HEK293 (cell line): ENCODE measurements around the gene ZCCHC7.

Experiments used
- CTCF ChIA-PET: fragments of 350-600 bp; formaldehyde crosslinking; extraction: SDS; loops from one replicate; lab custom pipeline; 2021; ENCODE audit warnings: antibody characterized with exemption; lab: Yijun Ruan, JAX
- POLR2A ChIA-PET: fragments of 300-600 bp; formaldehyde crosslinking; extraction: SDS; loops from one replicate; lab custom pipeline; 2020; ENCODE audit warnings: antibody characterized with exemption, inconsistent platforms; lab: Yijun Ruan, JAX
- H3K27ac ChIP-seq: fragments of 200-500 bp; sonication (Bioruptor generic); 2 replicates; pipeline ENCODE4 v1.5.1; 2014; ENCODE audit warnings: low read depth, low read length, control low read depth, inconsistent platforms; ENCODE audit errors: extremely low read depth
- H3K36me3 ChIP-seq, 2 experiments: fragments of 200-500 bp in 1 of 2; sonication (Bioruptor generic) in 1 of 2; 1 replicate in 1 of 2; 2 replicates in 1 of 2; pipeline ENCODE4 v1.5.1; 2014 to 2017; ENCODE audit warnings: inconsistent platforms in 2 of 2, low read length in 2 of 2; ENCODE audit not compliant: control insufficient read depth in 2 of 2, insufficient read depth in 1 of 2
- H3K4me1 ChIP-seq: fragments of 200-500 bp; sonication (Bioruptor generic); 2 replicates; pipeline ENCODE4 v1.5.1; 2014; ENCODE audit warnings: mild to moderate bottlenecking, low read length, inconsistent platforms; ENCODE audit not compliant: control insufficient read depth, insufficient read depth
- H3K4me3 ChIP-seq: 2 replicates; pipeline ENCODE4 v1.5.1; 2011; ENCODE audit warnings: low read depth, mild to moderate bottlenecking, control low read depth, low read length, moderate library complexity
- H3K9me3 ChIP-seq: fragments of 200-500 bp; sonication (Bioruptor generic); 2 replicates; pipeline ENCODE4 v1.5.1; 2014; ENCODE audit warnings: low read depth, low read length, inconsistent platforms; ENCODE audit not compliant: control insufficient read depth, insufficient read depth
- BCL11B ChIP-seq: fragments of 450-650 bp; formaldehyde crosslinking; IDR thresholded peaks from 2 replicates; pipeline ENCODE4 v1.5.1; 2016; ENCODE audit warnings: low read depth, missing biosample characterization, missing genetic modification characterization
- GLIS2 ChIP-seq: fragments of 450-650 bp; formaldehyde crosslinking; IDR thresholded peaks from 2 replicates; pipeline ENCODE4 v1.5.1; 2016; ENCODE audit warnings: missing biosample characterization, missing genetic modification characterization
- KLF1 ChIP-seq: fragments of 450-650 bp; formaldehyde crosslinking; IDR thresholded peaks from 2 replicates; pipeline ENCODE4 v1.5.1; 2016; ENCODE audit warnings: missing biosample characterization, missing genetic modification characterization
- MEIS1 ChIP-seq: sonication (generic); formaldehyde crosslinking; IDR thresholded peaks from 2 replicates; pipeline ENCODE4 v1.8.1; 2022; ENCODE audit warnings: missing genetic modification reagents, mild to moderate bottlenecking, borderline replicate concordance
- PATZ1 ChIP-seq: fragments of 450-650 bp; formaldehyde crosslinking; IDR thresholded peaks from 2 replicates; pipeline ENCODE4 v1.5.1; 2016; ENCODE audit warnings: missing biosample characterization, missing genetic modification characterization
- REST ChIP-seq: fragments of 450-650 bp; formaldehyde crosslinking; IDR thresholded peaks from 2 replicates; pipeline ENCODE4 v1.5.1; 2016; ENCODE audit warnings: missing biosample characterization, missing genetic modification characterization
- ZBTB21 ChIP-seq: fragments of 450-650 bp; formaldehyde crosslinking; IDR thresholded peaks from 2 replicates; pipeline ENCODE4 v1.5.1; 2017; ENCODE audit warnings: missing biosample characterization, missing genetic modification characterization
- ZBTB48 ChIP-seq: fragments of 450-650 bp; formaldehyde crosslinking; IDR thresholded peaks from 2 replicates; pipeline ENCODE4 v1.5.1; 2016; ENCODE audit warnings: missing biosample characterization, missing genetic modification characterization
- ZNF202 ChIP-seq: fragments of 450-650 bp; formaldehyde crosslinking; IDR thresholded peaks from 2 replicates; pipeline ENCODE4 v1.5.1; 2016; ENCODE audit warnings: missing biosample characterization, missing genetic modification characterization, borderline replicate concordance
- ZNF23 ChIP-seq: fragments of 450-650 bp; formaldehyde crosslinking; IDR thresholded peaks from 2 replicates; pipeline ENCODE4 v1.5.1; 2016; ENCODE audit warnings: missing biosample characterization, missing genetic modification characterization, borderline replicate concordance
- ZNF239 ChIP-seq: fragments of 450-650 bp; formaldehyde crosslinking; IDR thresholded peaks from 2 replicates; pipeline ENCODE4 v1.5.1; 2016; ENCODE audit warnings: missing biosample characterization, missing genetic modification characterization
- ZNF341 ChIP-seq: fragments of 450-650 bp; formaldehyde crosslinking; IDR thresholded peaks from 2 replicates; pipeline ENCODE4; 2016; ENCODE audit warnings: low read depth, missing biosample characterization, missing genetic modification characterization
- ZNF404 ChIP-seq: fragments of 450-650 bp; formaldehyde crosslinking; IDR thresholded peaks from 2 replicates; pipeline ENCODE4 v1.5.1; 2017; ENCODE audit warnings: missing biosample characterization, missing genetic modification characterization
- ZNF426 ChIP-seq: fragments of 450-650 bp; formaldehyde crosslinking; IDR thresholded peaks from 2 replicates; pipeline ENCODE4 v1.5.1; 2017; ENCODE audit warnings: missing biosample characterization, missing genetic modification characterization, mild to moderate bottlenecking, inconsistent platforms, moderate library complexity
- ZNF473 ChIP-seq: fragments of 450-650 bp; formaldehyde crosslinking; IDR thresholded peaks from 2 replicates; pipeline ENCODE4 v1.5.1; 2017; ENCODE audit warnings: missing biosample characterization, missing genetic modification characterization
- ZNF624 ChIP-seq: fragments of 450-650 bp; formaldehyde crosslinking; IDR thresholded peaks from 2 replicates; pipeline ENCODE4 v1.5.1; 2017; ENCODE audit warnings: missing biosample characterization, missing genetic modification characterization
- ZNF776 ChIP-seq: fragments of 450-650 bp; formaldehyde crosslinking; IDR thresholded peaks from 2 replicates; pipeline ENCODE4 v1.5.0; 2017; ENCODE audit warnings: missing biosample characterization, missing genetic modification characterization, borderline replicate concordance
- ZSCAN16 ChIP-seq: fragments of 450-650 bp; formaldehyde crosslinking; IDR thresholded peaks from 2 replicates; pipeline ENCODE4 v1.5.1; 2016; ENCODE audit warnings: missing biosample characterization, missing genetic modification characterization
- ZSCAN18 ChIP-seq: fragments of 450-650 bp; formaldehyde crosslinking; IDR thresholded peaks from 2 replicates; pipeline ENCODE4 v1.5.1; 2016; ENCODE audit warnings: missing biosample characterization, missing genetic modification characterization
- TF ChIP-seq, protein P1 (sequence below): fragments of 450-650 bp; formaldehyde crosslinking; IDR thresholded peaks from 2 replicates; pipeline ENCODE4 v1.5.1; 2016; ENCODE audit warnings: missing biosample characterization, missing genetic modification characterization, low read depth

ZCCHC7 gene

DNA sequence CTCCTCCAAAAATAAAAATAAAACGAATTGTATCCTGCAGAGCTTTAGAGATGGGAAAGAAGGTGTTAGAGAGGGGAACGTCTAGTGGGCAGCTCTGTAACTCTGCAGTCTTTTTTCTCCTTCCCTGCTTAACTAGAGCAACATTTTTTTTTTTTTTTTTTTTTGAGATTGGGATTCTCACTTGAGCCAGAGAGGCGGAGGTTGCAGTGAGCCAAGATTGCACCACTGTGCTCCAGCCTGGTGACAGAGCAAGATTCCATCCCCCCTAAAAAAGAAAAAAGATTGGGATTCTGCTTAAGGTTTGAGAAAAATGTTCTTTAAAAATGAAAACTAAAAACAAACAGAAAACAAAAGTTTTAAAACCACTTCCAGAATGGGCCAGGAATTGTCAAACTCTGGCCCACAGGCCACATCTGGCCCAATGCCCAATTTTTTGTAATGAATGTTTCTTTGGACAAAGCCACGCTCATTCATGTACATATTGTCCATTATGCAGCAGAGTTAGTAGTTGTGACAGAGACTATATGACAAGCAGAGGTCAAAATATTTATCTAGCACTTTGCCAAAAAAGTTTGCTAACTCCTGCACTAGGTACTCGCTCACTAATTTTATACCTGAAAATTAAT is 98.5 kb downstream of the ZCCHC7 start:
- Histone ChIP-seq H3K27ac (no peak overlapping the region), H3K4me1 (0 out of 2 replicates have a peak, but pooled peaks cover 5% of the 10 kb centered on the region), H3K4me3 (no peak overlapping the region), H3K9me3 (no peaks in the 10 kb centered on the region), H3K36me3 (no peaks in the 10 kb centered on the region)
- ChIA-PET CTCF (interaction anchor here (0.6 kb wide), 1 partner anchor 28 kb away, joined by 4 read pairs; no protein-coding TSS in a partner anchor), POLR2A (no interaction called here)
- TF ChIP-seq ZNF624 (tag by site-specific recombination) (no peak), ZNF473 (no peak), GLIS2 (tag by site-specific recombination) (no peak), ZNF23 (tag by site-specific recombination) (no peak), ZNF239 (no peak), ZSCAN16 (tag by site-specific recombination) (no peak), ZNF341 (tag by site-specific recombination) (no peak), BCL11B (no peak), KLF1 (tag by site-specific recombination) (no peak), ZNF776 (tag by site-specific recombination) (no peak), ZBTB48 (tag by site-specific recombination) (no peak), ZBTB21 (no peak), PATZ1 (tag by site-specific recombination) (no peak), ZNF426 (no peak), REST (tag by site-specific recombination) (no peak), ZNF404 (no peak), MEIS1 (CRISPR knock-in tag) (no peak), ZNF202 (no peak), ZSCAN18 (tag by site-specific recombination) (no peak)
- TF ChIP-seq, protein P1, sequence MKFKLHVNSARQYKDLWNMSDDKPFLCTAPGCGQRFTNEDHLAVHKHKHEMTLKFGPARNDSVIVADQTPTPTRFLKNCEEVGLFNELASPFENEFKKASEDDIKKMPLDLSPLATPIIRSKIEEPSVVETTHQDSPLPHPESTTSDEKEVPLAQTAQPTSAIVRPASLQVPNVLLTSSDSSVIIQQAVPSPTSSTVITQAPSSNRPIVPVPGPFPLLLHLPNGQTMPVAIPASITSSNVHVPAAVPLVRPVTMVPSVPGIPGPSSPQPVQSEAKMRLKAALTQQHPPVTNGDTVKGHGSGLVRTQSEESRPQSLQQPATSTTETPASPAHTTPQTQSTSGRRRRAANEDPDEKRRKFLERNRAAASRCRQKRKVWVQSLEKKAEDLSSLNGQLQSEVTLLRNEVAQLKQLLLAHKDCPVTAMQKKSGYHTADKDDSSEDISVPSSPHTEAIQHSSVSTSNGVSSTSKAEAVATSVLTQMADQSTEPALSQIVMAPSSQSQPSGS (tag by site-specific recombination), result no peak
